Skeletal muscle satellite cell (primary cell): ENCODE results near the gene DPH6. TPM values are rescaled to one million over a fixed set of nuclear protein-coding genes. Genes with fewer than 3 reads are reported as not detected.

ENCODE experiments used
- H3K27me3 ChIP-seq: 2 replicates; pipeline ENCODE4 v1.7.0; 2013; ENCODE audit warnings: low read length; ENCODE audit not compliant: control insufficient read depth, insufficient read depth
- H3K36me3 ChIP-seq: 2 replicates; pipeline ENCODE4 v1.7.0; 2013; ENCODE audit warnings: mild to moderate bottlenecking, control low read depth, low read length; ENCODE audit not compliant: insufficient read depth
- H3K4me1 ChIP-seq: 2 replicates; pipeline ENCODE4 v1.7.0; 2013; ENCODE audit warnings: low read length; ENCODE audit not compliant: control insufficient read depth, insufficient read depth
- H3K4me2 ChIP-seq: 2 replicates; pipeline ENCODE4 v1.7.0; 2013; ENCODE audit warnings: mild to moderate bottlenecking, low read length
- H3K4me3 ChIP-seq: 2 replicates; pipeline ENCODE4 v1.7.0; 2013; ENCODE audit warnings: low read length
- H3K9ac ChIP-seq: 2 replicates; pipeline ENCODE4 v1.7.0; 2013; ENCODE audit warnings: mild to moderate bottlenecking, low read depth, low read length, moderate library complexity
- H3K9me3 ChIP-seq: replicated peaks from 2 replicates; pipeline ENCODE4 v1.7.0; 2013; ENCODE audit warnings: mild to moderate bottlenecking, control low read depth, low read length
- small RNA-seq: library from RNA; depleted of rRNA; stranded (forward); fragments of <200 nt; gene quantifications from one replicate; pipeline ENCODE3, GENCODE V24; 2012

The DPH6 gene

GRCh38 chr15:35325374-35325941 is 220.5 kb downstream of the DPH6 start:
- no peak overlapping the region for H3K4me3 ChIP-seq
- no peak overlapping the region for H3K9ac ChIP-seq
- H3K4me2 ChIP-seq = no peak overlapping the region
- H3K36me3 ChIP-seq = no peaks in the 10 kb centered on the region
- no peaks in the 10 kb centered on the region for H3K27me3 ChIP-seq
- H3K9me3 ChIP-seq = no peaks in the 10 kb centered on the region
- H3K4me1 ChIP-seq = no peaks in the 10 kb centered on the region

GRCh38 chr15:35323141-35323540 is 222.8 kb downstream of the DPH6 start:
- no peak overlapping the region for H3K9ac ChIP-seq
- H3K4me3 ChIP-seq = no peak overlapping the region
- no peaks in the 10 kb centered on the region for H3K36me3 ChIP-seq
- no peaks in the 10 kb centered on the region for H3K9me3 ChIP-seq
- no peak overlapping the region for H3K4me2 ChIP-seq
- no peaks in the 10 kb centered on the region for H3K4me1 ChIP-seq
- H3K27me3 ChIP-seq = no peaks in the 10 kb centered on the region

GRCh38 chr15:35321926-35322325 is 224.0 kb downstream of the DPH6 start:
- Histone ChIP-seq H3K4me1 (no peaks in the 10 kb centered on the region), H3K9me3 (no peaks in the 10 kb centered on the region), H3K4me2 (no peak overlapping the region), H3K4me3 (no peak overlapping the region), H3K9ac (no peak overlapping the region), H3K27me3 (no peaks in the 10 kb centered on the region), H3K36me3 (no peaks in the 10 kb centered on the region)

GRCh38 chr15:35320911-35321310 is 225.1 kb downstream of the DPH6 start:
- Histone ChIP-seq H3K4me1 (no peaks in the 10 kb centered on the region), H3K27me3 (no peaks in the 10 kb centered on the region), H3K4me2 (no peak overlapping the region), H3K9me3 (no peaks in the 10 kb centered on the region), H3K4me3 (no peak overlapping the region), H3K9ac (no peak overlapping the region), H3K36me3 (no peaks in the 10 kb centered on the region)

Small RNA genes within 50 kb of the gene (small RNA-seq; reads per million reads assigned to genes)
- gene AC019288.1 = not detected
- not detected for gene MIR3942
